ENCODE measurements around the gene TMEM235. TPM values are rescaled to one million over a fixed set of nuclear protein-coding genes. Genes with fewer than 3 reads are reported as not detected.

The TMEM235 gene
- total and polyA plus RNA-seq, 9 of the 15 experiments (the other 6 are each of a cell fraction or from before 2014, with no cell fraction given), result not detected

GRCh38 chr17:78272181-78272913 is 40.9 kb downstream of the TMEM235 start (continued):
- TF ChIP-seq ZNF12 (CRISPR knock-in tag; IDR thresholded peaks at IDR 0.05), result no peak
- TF ChIP-seq SP1 (CRISPR knock-in tag; IDR thresholded peaks at IDR 0.05), result no peak
- TF ChIP-seq ERF (CRISPR knock-in tag; IDR thresholded peaks at IDR 0.05), result peak; percentile 100
- TF ChIP-seq, protein P1, sequence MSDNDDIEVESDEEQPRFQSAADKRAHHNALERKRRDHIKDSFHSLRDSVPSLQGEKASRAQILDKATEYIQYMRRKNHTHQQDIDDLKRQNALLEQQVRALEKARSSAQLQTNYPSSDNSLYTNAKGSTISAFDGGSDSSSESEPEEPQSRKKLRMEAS (CRISPR knock-in tag; IDR thresholded peaks at IDR 0.05), result peak; percentile 40; the same call in 1 of the 2 replicates
- no peak for TF ChIP-seq JUN (IDR thresholded peaks at IDR 0.05; ENCODE audit: borderline replicate concordance, low read depth, low read length)
- TF ChIP-seq JUN (CRISPR knock-in tag; IDR thresholded peaks at IDR 0.05; ENCODE audit: borderline replicate concordance), result no peak
- TF ChIP-seq GATAD2A (IDR thresholded peaks at IDR 0.05), result peak; percentile 100
- TF ChIP-seq LCOR (CRISPR knock-in tag; IDR thresholded peaks at IDR 0.05), result no peak
- TF ChIP-seq CHCHD3 (CRISPR knock-in tag; IDR thresholded peaks at IDR 0.05), result peak; percentile 86; the same call in 1 of the 2 replicates
- TF ChIP-seq NR2C1 (IDR thresholded peaks at IDR 0.05), result no peak; the same call in 1 of the 2 replicates
- peak; percentile 97 for TF ChIP-seq NR2C1 (tag; IDR thresholded peaks at IDR 0.05)
- TF ChIP-seq IFI16 (CRISPR knock-in tag; IDR thresholded peaks at IDR 0.05), result peak; percentile 99
- no peak for TF ChIP-seq HNRNPLL (IDR thresholded peaks at IDR 0.05; ENCODE audit: low read depth, low read length, poor library complexity, severe bottlenecking)
- TF ChIP-seq ZNF184 (CRISPR knock-in tag; IDR thresholded peaks at IDR 0.05), result no peak
- TF ChIP-seq CGGBP1 (CRISPR knock-in tag; IDR thresholded peaks at IDR 0.05), result peak; percentile 73; the same call in 1 of the 2 replicates
- TF ChIP-seq ZNF707 (CRISPR knock-in tag; conservative IDR thresholded peaks at IDR 0.05), result peak; percentile 89
- peak; percentile 66 for TF ChIP-seq DACH1 (IDR thresholded peaks at IDR 0.05; ENCODE audit: partially characterized antibody)
- TF ChIP-seq, protein P2, sequence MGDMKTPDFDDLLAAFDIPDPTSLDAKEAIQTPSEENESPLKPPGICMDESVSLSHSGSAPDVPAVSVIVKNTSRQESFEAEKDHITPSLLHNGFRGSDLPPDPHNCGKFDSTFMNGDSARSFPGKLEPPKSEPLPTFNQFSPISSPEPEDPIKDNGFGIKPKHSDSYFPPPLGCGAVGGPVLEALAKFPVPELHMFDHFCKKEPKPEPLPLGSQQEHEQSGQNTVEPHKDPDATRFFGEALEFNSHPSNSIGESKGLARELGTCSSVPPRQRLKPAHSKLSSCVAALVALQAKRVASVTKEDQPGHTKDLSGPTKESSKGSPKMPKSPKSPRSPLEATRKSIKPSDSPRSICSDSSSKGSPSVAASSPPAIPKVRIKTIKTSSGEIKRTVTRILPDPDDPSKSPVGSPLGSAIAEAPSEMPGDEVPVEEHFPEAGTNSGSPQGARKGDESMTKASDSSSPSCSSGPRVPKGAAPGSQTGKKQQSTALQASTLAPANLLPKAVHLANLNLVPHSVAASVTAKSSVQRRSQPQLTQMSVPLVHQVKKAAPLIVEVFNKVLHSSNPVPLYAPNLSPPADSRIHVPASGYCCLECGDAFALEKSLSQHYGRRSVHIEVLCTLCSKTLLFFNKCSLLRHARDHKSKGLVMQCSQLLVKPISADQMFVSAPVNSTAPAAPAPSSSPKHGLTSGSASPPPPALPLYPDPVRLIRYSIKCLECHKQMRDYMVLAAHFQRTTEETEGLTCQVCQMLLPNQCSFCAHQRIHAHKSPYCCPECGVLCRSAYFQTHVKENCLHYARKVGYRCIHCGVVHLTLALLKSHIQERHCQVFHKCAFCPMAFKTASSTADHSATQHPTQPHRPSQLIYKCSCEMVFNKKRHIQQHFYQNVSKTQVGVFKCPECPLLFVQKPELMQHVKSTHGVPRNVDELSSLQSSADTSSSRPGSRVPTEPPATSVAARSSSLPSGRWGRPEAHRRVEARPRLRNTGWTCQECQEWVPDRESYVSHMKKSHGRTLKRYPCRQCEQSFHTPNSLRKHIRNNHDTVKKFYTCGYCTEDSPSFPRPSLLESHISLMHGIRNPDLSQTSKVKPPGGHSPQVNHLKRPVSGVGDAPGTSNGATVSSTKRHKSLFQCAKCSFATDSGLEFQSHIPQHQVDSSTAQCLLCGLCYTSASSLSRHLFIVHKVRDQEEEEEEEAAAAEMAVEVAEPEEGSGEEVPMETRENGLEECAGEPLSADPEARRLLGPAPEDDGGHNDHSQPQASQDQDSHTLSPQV (IDR thresholded peaks at IDR 0.05), result peak; percentile 100
- TF ChIP-seq PHB2 (IDR thresholded peaks at IDR 0.05; ENCODE audit: low read depth), result peak; percentile 70; the same call in 1 of the 2 replicates
- peak; percentile 65; the same call in 1 of the 2 replicates for TF ChIP-seq ADNP (tag; IDR thresholded peaks at IDR 0.05)
- no peak for TF ChIP-seq RBBP5 (IDR thresholded peaks at IDR 0.05; ENCODE audit: borderline replicate concordance, insufficient read depth, low read length, poor library complexity, severe bottlenecking)
- TF ChIP-seq THRAP3 (IDR thresholded peaks at IDR 0.05; ENCODE audit: borderline replicate concordance), result no peak
- peak; percentile 95 for TF ChIP-seq TAL1 (IDR thresholded peaks at IDR 0.05)
- TF ChIP-seq TCF3 (CRISPR knock-in tag; IDR thresholded peaks at IDR 0.05), result peak; percentile 95
- TF ChIP-seq MTA2 (IDR thresholded peaks at IDR 0.05; ENCODE audit: low read depth), result peak; percentile 81
